SU-DHL-6 (cell line): ENCODE results near the gene BRI3.

Source experiments
- H2AFZ ChIP-seq: fragments of 200-600 bp; sonication (generic); 2 replicates; pipeline ENCODE4 v1.6.1; 2014; ENCODE audit warnings: low read depth, mild to moderate bottlenecking, moderate library complexity, mixed read lengths, antibody characterized with exemption, low read length; ENCODE audit not compliant: severe bottlenecking
- H3F3A ChIP-seq: fragments of 200-600 bp; shearing (Covaris generic); 2 replicates; pipeline ENCODE4 v1.6.0; 2016; ENCODE audit warnings: antibody characterized with exemption, mild to moderate bottlenecking; ENCODE audit not compliant: insufficient read depth
- H3K27ac ChIP-seq: fragments of 200-600 bp; sonication (generic); 2 replicates; pipeline ENCODE4 v1.5.1; 2016; ENCODE audit warnings: low read depth, mild to moderate bottlenecking, low read length, moderate library complexity, mixed read lengths
- H3K27me3 ChIP-seq: fragments of 200-600 bp; sonication (generic), shearing (Covaris generic); 2 replicates; pipeline ENCODE4 v1.6.0; 2014; ENCODE audit warnings: mild to moderate bottlenecking, low read length
- H3K36me3 ChIP-seq: fragments of 200-600 bp; sonication (generic); 2 replicates; pipeline ENCODE4 v1.6.1; 2014; ENCODE audit warnings: mild to moderate bottlenecking, low read length, mixed read lengths
- H3K4me2 ChIP-seq: fragments of 300-600, 200-600 bp; shearing (Covaris generic), sonication (generic); 2 replicates; pipeline ENCODE4 v1.6.0; 2014; ENCODE audit warnings: low read length, low read depth, mild to moderate bottlenecking; ENCODE audit not compliant: poor library complexity, severe bottlenecking
- H3K4me3 ChIP-seq: fragments of 200-600 bp; sonication (generic); 2 replicates; pipeline ENCODE4 v1.5.1; 2014; ENCODE audit warnings: antibody characterized with exemption, low read length, mild to moderate bottlenecking, mixed read lengths; ENCODE audit not compliant: insufficient read depth, poor library complexity, severe bottlenecking
- H3K79me2 ChIP-seq: fragments of 200-600 bp; sonication (generic); 2 replicates; pipeline ENCODE4 v1.6.1; 2014; ENCODE audit warnings: mild to moderate bottlenecking, low read length, moderate library complexity; ENCODE audit not compliant: insufficient read depth
- H3K9ac ChIP-seq: fragments of 200-600 bp; sonication (generic); 2 replicates; pipeline ENCODE4 v1.7.0; 2014; ENCODE audit warnings: mild to moderate bottlenecking, low read length
- H3K9me2 ChIP-seq: fragments of 200-600 bp; sonication (generic); replicated peaks from 2 replicates; pipeline ENCODE4 v1.6.1; 2014; ENCODE audit warnings: low read length; ENCODE audit not compliant: insufficient read depth
- H3K9me3 ChIP-seq: fragments of 200-600 bp; sonication (generic); 2 replicates; pipeline ENCODE4 v1.6.1; 2014; ENCODE audit warnings: low read length, mixed read lengths; ENCODE audit not compliant: insufficient read depth
- H4K20me1 ChIP-seq: fragments of 200-600 bp; sonication (generic); 2 replicates; pipeline ENCODE4 v1.6.1; 2014; ENCODE audit warnings: low read depth, mild to moderate bottlenecking, antibody characterized with exemption, low read length, moderate library complexity, mixed read lengths
- CTCF ChIP-seq: fragments of 200-600 bp; sonication (generic); IDR thresholded peaks from one replicate; pipeline ENCODE4 v1.5.1; 2017; ENCODE audit warnings: antibody characterized with exemption, mild to moderate bottlenecking, low read length, moderate library complexity; ENCODE audit not compliant: insufficient read depth, poor library complexity, severe bottlenecking
- EZH2phosphoT487 ChIP-seq: fragments of 200-600 bp; sonication (generic), shearing (Covaris generic); conservative IDR thresholded peaks from 2 replicates; pipeline ENCODE4 v1.6.1; 2018; ENCODE audit warnings: mild to moderate bottlenecking, antibody characterized with exemption, low read length, moderate library complexity, mixed read lengths

Gene BRI3

GRCh38 chr7:98240961-98241673 lies 40.4 kb upstream of the BRI3 start:
- Histone ChIP-seq H3K9me2 (no peaks in the 10 kb centered on the region), H3F3A (no peaks in the 10 kb centered on the region), H4K20me1 (no peaks in the 10 kb centered on the region), H3K36me3 (no peaks in the 10 kb centered on the region), H3K4me2 (no peak overlapping the region), H3K9ac (no peak overlapping the region), H3K4me3 (no peak overlapping the region), H2AFZ (no peak overlapping the region), H3K79me2 (no peaks in the 10 kb centered on the region), H3K27me3 (no peaks in the 10 kb centered on the region), H3K27ac (no peak overlapping the region), H3K9me3 (no peaks in the 10 kb centered on the region)
- TF ChIP-seq CTCF: peak; percentile 74
- TF ChIP-seq EZH2phosphoT487: no peak

GRCh38 chr7:98241674-98242241 lies 39.7 kb upstream of the BRI3 start:
- Histone ChIP-seq H3F3A (no peaks in the 10 kb centered on the region), H2AFZ (no peak overlapping the region), H3K9me3 (no peaks in the 10 kb centered on the region), H3K9ac (no peak overlapping the region), H3K9me2 (no peaks in the 10 kb centered on the region), H3K36me3 (no peaks in the 10 kb centered on the region), H3K79me2 (no peaks in the 10 kb centered on the region), H3K4me3 (no peak overlapping the region), H4K20me1 (no peaks in the 10 kb centered on the region), H3K27me3 (no peaks in the 10 kb centered on the region), H3K27ac (no peak overlapping the region), H3K4me2 (no peak overlapping the region)
- TF ChIP-seq EZH2phosphoT487: no peak
- TF ChIP-seq CTCF: no peak

GRCh38 chr7:98242342-98242741 lies 39.1 kb upstream of the BRI3 start:
- H3K36me3 ChIP-seq: no peaks in the 10 kb centered on the region
- H2AFZ ChIP-seq: no peak overlapping the region
- no peak overlapping the region for H3K27ac ChIP-seq
- no peaks in the 10 kb centered on the region for H3K9me2 ChIP-seq
- no peak overlapping the region for H3K9ac ChIP-seq
- H3K4me2 ChIP-seq: no peak overlapping the region
- H3K79me2 ChIP-seq: no peaks in the 10 kb centered on the region
- no peaks in the 10 kb centered on the region for H3F3A ChIP-seq
- H3K27me3 ChIP-seq: no peaks in the 10 kb centered on the region
- no peak for TF ChIP-seq EZH2phosphoT487
- TF ChIP-seq CTCF: no peak
- no peak overlapping the region for H3K4me3 ChIP-seq
- no peaks in the 10 kb centered on the region for H3K9me3 ChIP-seq
- no peaks in the 10 kb centered on the region for H4K20me1 ChIP-seq
